GM12878 (cell line): Measurements from ENCODE around the gene OSBP. TPM values are rescaled to one million over a fixed set of nuclear protein-coding genes. Genes with fewer than 3 reads are reported as not detected.

Experiments
- ATF2 ChIP-seq: IDR thresholded peaks from 2 replicates; pipeline ENCODE4 v1.6.1; 2012; ENCODE audit warnings: low read length, inconsistent platforms
- BCLAF1 ChIP-seq: fragments of 450-650 bp; IDR thresholded peaks from 2 replicates; pipeline ENCODE4 v1.6.1; 2017; ENCODE audit warnings: antibody characterized with exemption, mild to moderate bottlenecking, moderate library complexity
- CHD4 ChIP-seq: fragments of 200-600 bp; sonication (generic); IDR thresholded peaks from 2 replicates; pipeline ENCODE4 v1.6.1; 2016; ENCODE audit warnings: mild to moderate bottlenecking
- CREB1 ChIP-seq: IDR thresholded peaks from 2 replicates; pipeline ENCODE4 v1.6.1; 2012; ENCODE audit warnings: low read depth, mild to moderate bottlenecking, inconsistent platforms
- FOS ChIP-seq: IDR thresholded peaks from 3 replicates; pipeline ENCODE4 v1.6.1; 2011; ENCODE audit warnings: borderline replicate concordance; ENCODE audit not compliant: insufficient read length; ENCODE audit errors: extremely low read depth
- GATAD2B ChIP-seq: fragments of 450-650 bp; conservative IDR thresholded peaks from 2 replicates; pipeline ENCODE4 v1.6.1; 2017; ENCODE audit warnings: low read depth, mild to moderate bottlenecking, moderate library complexity
- IRF4 ChIP-seq: IDR thresholded peaks from 2 replicates; pipeline ENCODE4 v1.6.1; 2011; ENCODE audit warnings: low read depth, low read length
- IRF5 ChIP-seq: fragments of 450-650 bp; IDR thresholded peaks from 2 replicates; pipeline ENCODE4 v1.6.1; 2017; ENCODE audit warnings: borderline replicate concordance
- JUNB ChIP-seq: IDR thresholded peaks from 2 replicates; pipeline ENCODE4 v1.6.1; 2016; ENCODE audit warnings: antibody characterized with exemption, mild to moderate bottlenecking
- KAT2A ChIP-seq: conservative IDR thresholded peaks from 2 replicates; pipeline ENCODE4 v1.6.1; 2011; ENCODE audit warnings: low read depth, low read length; ENCODE audit not compliant: control insufficient read depth
- MYB ChIP-seq: fragments of 150-350 bp; IDR thresholded peaks from 2 replicates; pipeline ENCODE4 v1.6.1; 2014; ENCODE audit warnings: mild to moderate bottlenecking, low read depth, low read length, borderline replicate concordance
- NFIC ChIP-seq: IDR thresholded peaks from 2 replicates; pipeline ENCODE4 v1.6.1; 2012; ENCODE audit warnings: low read depth, mild to moderate bottlenecking, inconsistent platforms, low read length, moderate library complexity
- NFYA ChIP-seq: IDR thresholded peaks from 2 replicates; pipeline ENCODE4 v1.6.1; 2011; ENCODE audit warnings: low read depth, mild to moderate bottlenecking, low read length, improper control_type of control experiment, borderline replicate concordance
- NRF1 ChIP-seq: conservative IDR thresholded peaks from 2 replicates; pipeline ENCODE4 v1.6.1; 2011; ENCODE audit warnings: mild to moderate bottlenecking, low read depth, low read length, improper control_type of control experiment
- POLR2AphosphoS2 ChIP-seq: IDR thresholded peaks from 2 replicates; pipeline ENCODE4 v1.6.1; 2011; ENCODE audit warnings: low read depth, mild to moderate bottlenecking, low read length, improper control_type of control experiment, moderate library complexity
- POU2F2 ChIP-seq: IDR thresholded peaks from 3 replicates; pipeline ENCODE4 v1.6.1; 2011; ENCODE audit warnings: low read depth, mild to moderate bottlenecking, low read length, borderline replicate concordance
- RB1 ChIP-seq: fragments of 450-650 bp; formaldehyde crosslinking; IDR thresholded peaks from 2 replicates; pipeline ENCODE4 v1.6.1; 2017; ENCODE audit warnings: mild to moderate bottlenecking, borderline replicate concordance
- RELB ChIP-seq: fragments of 450-650 bp; IDR thresholded peaks from 2 replicates; pipeline ENCODE4 v1.6.1; 2017; ENCODE audit warnings: low read depth, mild to moderate bottlenecking, moderate library complexity
- SIN3A ChIP-seq: IDR thresholded peaks from 2 replicates; pipeline ENCODE4 v1.6.1; 2012; ENCODE audit warnings: low read depth, low read length, improper control_type of control experiment
- SMAD1 ChIP-seq: fragments of 450-650 bp; IDR thresholded peaks from 2 replicates; pipeline ENCODE4 v1.6.1; 2018; ENCODE audit warnings: mild to moderate bottlenecking, low read depth; ENCODE audit not compliant: partially characterized antibody
- SREBF2 ChIP-seq: IDR thresholded peaks from 2 replicates; pipeline ENCODE4 v1.6.1; 2012; ENCODE audit warnings: mild to moderate bottlenecking, low read length
- SRF ChIP-seq, 2 experiments: IDR thresholded peaks; 2 replicates each; pipeline ENCODE4 v1.6.1; 2011; ENCODE audit warnings: low read depth in 2 of 2, low read length in 2 of 2, mild to moderate bottlenecking in 1 of 2, moderate library complexity in 1 of 2
- SUZ12 ChIP-seq: fragments of 200-600 bp; sonication (generic); IDR thresholded peaks from one replicate; pipeline ENCODE4 v1.6.1; 2018; ENCODE audit warnings: antibody characterized with exemption, mild to moderate bottlenecking; ENCODE audit not compliant: unreplicated experiment
- ZNF622 ChIP-seq: fragments of 450-650 bp; IDR thresholded peaks from 2 replicates; pipeline ENCODE4 v1.6.1; 2017; ENCODE audit warnings: mild to moderate bottlenecking, inconsistent platforms
- polyA plus RNA-seq, 11 experiments: library from polyadenylated mRNA; depleted of rRNA in 4 of 11; unstranded in 6 of 11; stranded (reverse) in 5 of 11; fragments of >200 nt; fragmentation: Nextera tagmentation in 4 of 11; fragmentation: Illumina TruSeq in 1 of 11; extraction: Ambion mirVana in 4 of 11; extraction: Trizol in 1 of 11; gene quantifications; 1 replicate in 1 of 11; 2 replicates in 10 of 11; pipeline versions ENCODE4 v1.2.1 to v1.2.3, GENCODE V29; 2011 to 2016; ENCODE audit warnings: inconsistent platforms in 2 of 11, missing spikeins in 2 of 11, low read depth in 1 of 11
- total RNA-seq, 4 experiments: library from RNA; depleted of rRNA in 3 of 4; stranded (reverse); fragments of >200 nt in 3 of 4; fragmentation: Illumina TruSeq in 1 of 4; extraction: Trizol in 1 of 4; gene quantifications; 2 replicates each; pipeline versions ENCODE4 v1.2.1 to v1.2.3, GENCODE V29; 2013 to 2021

The OSBP gene
- total and polyA plus RNA-seq, 10 of the 15 experiments (the other 5 are each of a cell fraction or from before 2014, with no cell fraction given) = 5.9 to 41.2 (median 21.7) TPM

GRCh38 chr11:59556115-59556916 is 59.3 kb downstream of the OSBP start (continued):
- no peak for TF ChIP-seq BCLAF1
- no peak for TF ChIP-seq ZNF622
- TF ChIP-seq SIN3A = 0 out of 2 replicates have a peak, but pooled peaks have one; percentile 35
- TF ChIP-seq ATF2 = peak; percentile 37; the same call in 1 of the 2 replicates
- TF ChIP-seq POLR2AphosphoS2 = no peak
- TF ChIP-seq CREB1 = no peak
- no peak for TF ChIP-seq SRF (IDR thresholded peaks at IDR 0.05; ENCODE audit: low read depth in 2 of 2, low read length in 2 of 2)
- TF ChIP-seq SMAD1 = no peak
- TF ChIP-seq POU2F2 = no peak
- TF ChIP-seq MYB = no peak
- peak; percentile 89 for TF ChIP-seq SREBF2
- no peak for TF ChIP-seq NRF1
- TF ChIP-seq CHD4 = no peak
- TF ChIP-seq NFIC = peak; percentile 52
- no peak for TF ChIP-seq RELB
- no peak for TF ChIP-seq SUZ12
- TF ChIP-seq RB1 = no peak
- 0 out of 2 replicates have a peak, but pooled peaks have one; percentile 7 for TF ChIP-seq GATAD2B
- TF ChIP-seq IRF4 = 0 out of 2 replicates have a peak, but pooled peaks have one; percentile 13
- no peak for TF ChIP-seq IRF5
- no peak for TF ChIP-seq NFYA
- TF ChIP-seq KAT2A = no peak
- TF ChIP-seq JUNB = no peak
- no peak for TF ChIP-seq FOS
